Measurements from ENCODE around the gene PI4K2A.

PI4K2A gene

GRCh38 chr10:97640174-97640867, at the start of gene PI4K2A:
Gene PI4K2A, plus strand, starts transcription at chr10:97640671. Its CDS starts 72 bp downstream, at chr10:97640743.
- peak within 1 kb of the TSS; percentile 31 for H2AFZ ChIP-seq (ENCODE audit: low read depth, low read length)
- H3K36me3 ChIP-seq (ENCODE audit: insufficient read depth, low read length) = peaks cover 15% of the 10 kb centered on the region

GRCh38 chr10:97590748-97591495, 49.5 kb upstream of the PI4K2A start:
- H2AFZ ChIP-seq (ENCODE audit: low read depth, low read length) = no peak overlapping the region
- H3K9me3 ChIP-seq (ENCODE audit: low read length) = no peaks in the 10 kb centered on the region
- H3K27me3 ChIP-seq (ENCODE audit: insufficient read depth, low read length) = no peaks in the 10 kb centered on the region
- peaks cover under 1% of the 10 kb centered on the region for H3K4me1 ChIP-seq (ENCODE audit: insufficient read depth, low read length)
- H3K4me3 ChIP-seq (ENCODE audit: low read length) = no peak overlapping the region
- H3K36me3 ChIP-seq (ENCODE audit: insufficient read depth, low read length) = no peaks in the 10 kb centered on the region

More at GRCh38 chr10:97640174-97640867, at the start of gene PI4K2A:
- no peaks in the 10 kb centered on the region for H3K27me3 ChIP-seq (ENCODE audit: insufficient read depth, low read length)
- no peaks in the 10 kb centered on the region for H3K9me3 ChIP-seq (ENCODE audit: low read length)
- peaks cover 7% of the 10 kb centered on the region for H3K4me1 ChIP-seq (ENCODE audit: insufficient read depth, low read length)
- H3K4me3 ChIP-seq (ENCODE audit: low read length) = peak within 1 kb of the TSS; percentile 75

- Histone ChIP-seq H3K9me3 (ENCODE audit: low read length) (no peaks in the 10 kb centered on the region), H3K27me3 (ENCODE audit: insufficient read depth, low read length) (no peaks in the 10 kb centered on the region), H3K4me3 (ENCODE audit: low read length) (no peak overlapping the region), H3K36me3 (ENCODE audit: insufficient read depth, low read length) (no peaks in the 10 kb centered on the region), H2AFZ (ENCODE audit: low read depth, low read length) (no peak overlapping the region), H3K4me1 (ENCODE audit: insufficient read depth, low read length) (peaks cover 5% of the 10 kb centered on the region)
These were observed 47.0 kb upstream of the PI4K2A start for GRCh38 chr10:97593421-97593820.

GRCh38 chr10:97596101-97597082, 44.1 kb upstream of the PI4K2A start:
- H3K4me3 ChIP-seq (ENCODE audit: low read length) = no peak overlapping the region
- no peaks in the 10 kb centered on the region for H3K36me3 ChIP-seq (ENCODE audit: insufficient read depth, low read length)
- H3K27me3 ChIP-seq (ENCODE audit: insufficient read depth, low read length) = no peaks in the 10 kb centered on the region
- H3K9me3 ChIP-seq (ENCODE audit: low read length) = no peaks in the 10 kb centered on the region
- H3K4me1 ChIP-seq (ENCODE audit: insufficient read depth, low read length) = peaks cover 5% of the 10 kb centered on the region
- no peak overlapping the region for H2AFZ ChIP-seq (ENCODE audit: low read depth, low read length)

GRCh38 chr10:97597778-97598177, 42.7 kb upstream of the PI4K2A start:
- Histone ChIP-seq H3K4me1 (ENCODE audit: insufficient read depth, low read length) (peaks cover 5% of the 10 kb centered on the region), H2AFZ (ENCODE audit: low read depth, low read length) (no peak overlapping the region), H3K36me3 (ENCODE audit: insufficient read depth, low read length) (no peaks in the 10 kb centered on the region), H3K4me3 (ENCODE audit: low read length) (no peak overlapping the region), H3K27me3 (ENCODE audit: insufficient read depth, low read length) (no peaks in the 10 kb centered on the region), H3K9me3 (ENCODE audit: low read length) (no peaks in the 10 kb centered on the region)

- Histone ChIP-seq H3K36me3 (ENCODE audit: insufficient read depth, low read length) (no peaks in the 10 kb centered on the region), H3K4me3 (ENCODE audit: low read length) (no peak overlapping the region), H3K9me3 (ENCODE audit: low read length) (no peaks in the 10 kb centered on the region), H3K4me1 (ENCODE audit: insufficient read depth, low read length) (peaks cover 5% of the 10 kb centered on the region), H3K27me3 (ENCODE audit: insufficient read depth, low read length) (no peaks in the 10 kb centered on the region), H2AFZ (ENCODE audit: low read depth, low read length) (no peak overlapping the region)
These were observed 41.8 kb upstream of the PI4K2A start for GRCh38 chr10:97598407-97599271.

- Histone ChIP-seq H3K4me1 (ENCODE audit: insufficient read depth, low read length) (peaks cover 5% of the 10 kb centered on the region), H3K27me3 (ENCODE audit: insufficient read depth, low read length) (no peaks in the 10 kb centered on the region), H3K9me3 (ENCODE audit: low read length) (no peaks in the 10 kb centered on the region), H3K36me3 (ENCODE audit: insufficient read depth, low read length) (no peaks in the 10 kb centered on the region), H3K4me3 (ENCODE audit: low read length) (no peak overlapping the region), H2AFZ (ENCODE audit: low read depth, low read length) (no peak overlapping the region)
These were observed 41.2 kb upstream of the PI4K2A start for GRCh38 chr10:97599272-97599619.

GRCh38 chr10:97600616-97601015, 39.9 kb upstream of the PI4K2A start:
- H2AFZ ChIP-seq (ENCODE audit: low read depth, low read length) = no peak overlapping the region
- no peak overlapping the region for H3K4me3 ChIP-seq (ENCODE audit: low read length)
- H3K4me1 ChIP-seq (ENCODE audit: insufficient read depth, low read length) = peaks cover 5% of the 10 kb centered on the region

GRCh38 chr10:97601268-97602215, 38.9 kb upstream of the PI4K2A start:
- Histone ChIP-seq H3K27me3 (ENCODE audit: insufficient read depth, low read length) (no peaks in the 10 kb centered on the region), H3K36me3 (ENCODE audit: insufficient read depth, low read length) (no peaks in the 10 kb centered on the region), H3K9me3 (ENCODE audit: low read length) (no peaks in the 10 kb centered on the region), H2AFZ (ENCODE audit: low read depth, low read length) (no peak overlapping the region), H3K4me1 (ENCODE audit: insufficient read depth, low read length) (peaks cover 6% of the 10 kb centered on the region), H3K4me3 (ENCODE audit: low read length) (no peak overlapping the region)

More at GRCh38 chr10:97600616-97601015, 39.9 kb upstream of the PI4K2A start:
- no peaks in the 10 kb centered on the region for H3K36me3 ChIP-seq (ENCODE audit: insufficient read depth, low read length)
- no peaks in the 10 kb centered on the region for H3K27me3 ChIP-seq (ENCODE audit: insufficient read depth, low read length)
- H3K9me3 ChIP-seq (ENCODE audit: low read length) = no peaks in the 10 kb centered on the region

- H2AFZ ChIP-seq (ENCODE audit: low read depth, low read length) = no peak overlapping the region
- no peaks in the 10 kb centered on the region for H3K27me3 ChIP-seq (ENCODE audit: insufficient read depth, low read length)
These were observed 33.3 kb upstream of the PI4K2A start for GRCh38 chr10:97607095-97607636.

GRCh38 chr10:97608991-97609561, 31.4 kb upstream of the PI4K2A start:
- H3K4me1 ChIP-seq (ENCODE audit: insufficient read depth, low read length) = peaks cover 13% of the 10 kb centered on the region
- no peaks in the 10 kb centered on the region for H3K9me3 ChIP-seq (ENCODE audit: low read length)
- no peak overlapping the region for H2AFZ ChIP-seq (ENCODE audit: low read depth, low read length)
- no peaks in the 10 kb centered on the region for H3K27me3 ChIP-seq (ENCODE audit: insufficient read depth, low read length)
- no peaks in the 10 kb centered on the region for H3K36me3 ChIP-seq (ENCODE audit: insufficient read depth, low read length)
- H3K4me3 ChIP-seq (ENCODE audit: low read length) = no peak overlapping the region

More at GRCh38 chr10:97607095-97607636, 33.3 kb upstream of the PI4K2A start:
- H3K4me1 ChIP-seq (ENCODE audit: insufficient read depth, low read length) = peaks cover 13% of the 10 kb centered on the region
- H3K36me3 ChIP-seq (ENCODE audit: insufficient read depth, low read length) = no peaks in the 10 kb centered on the region
- H3K9me3 ChIP-seq (ENCODE audit: low read length) = no peaks in the 10 kb centered on the region
- no peak overlapping the region for H3K4me3 ChIP-seq (ENCODE audit: low read length)

Measured in neuron (in vitro differentiated cells).